Embryonic facial prominence (tissue), 1 donor: Measurements from ENCODE around the gene GRB7.

Experiments
- DNase-seq: peaks from one replicate; pipeline ENCODE4 v3.0.0-alpha.2; 2016; ENCODE audit errors: extremely low spot score

Gene GRB7

DNA sequence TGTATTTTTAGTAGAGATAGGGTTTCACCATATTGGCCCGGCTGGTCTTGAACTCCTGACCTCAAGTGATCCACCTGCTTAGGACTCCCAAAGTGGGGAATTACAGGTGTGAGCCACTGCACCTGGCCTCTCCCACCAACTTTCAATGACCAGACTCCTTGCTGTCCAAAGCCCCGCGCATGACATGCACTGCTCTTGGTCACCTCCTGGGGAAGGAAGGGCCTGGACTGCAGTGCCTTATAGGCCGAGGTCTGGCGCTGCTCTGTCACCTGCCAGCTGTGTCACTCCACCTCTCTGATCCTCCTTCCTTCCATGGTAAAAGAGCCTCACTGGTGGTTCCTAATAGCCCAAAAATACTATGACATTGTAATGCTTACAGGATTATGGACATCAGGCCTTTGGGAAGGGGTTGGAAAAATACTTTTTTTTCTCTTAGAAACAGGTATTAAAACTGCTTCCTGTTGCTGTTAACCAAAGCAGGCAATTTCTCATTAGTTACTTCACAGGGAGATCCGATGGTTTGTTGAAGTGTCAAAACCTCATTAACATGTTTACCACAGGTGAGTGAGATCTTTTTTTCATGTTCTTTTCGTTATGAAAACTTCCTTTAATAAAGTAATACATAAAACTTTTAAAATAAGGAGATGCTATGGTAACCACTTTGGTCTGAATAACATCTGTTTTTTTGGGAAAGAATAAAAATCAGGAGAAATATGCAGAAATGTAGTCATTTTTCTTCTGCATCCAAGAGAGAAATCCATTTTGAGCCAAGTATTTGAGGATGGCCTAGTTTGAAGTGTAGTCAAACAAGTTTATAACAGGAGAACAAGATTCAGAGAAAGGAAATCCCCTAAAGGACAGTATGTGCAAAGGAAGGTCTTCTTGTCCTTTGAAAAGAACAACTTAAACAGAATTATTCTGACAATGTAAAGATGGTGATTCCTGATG lies 35.5 kb downstream of the GRB7 start:
- DNase-seq, result no peak

GRCh38 chr17:39774047-39774446 lies 36.3 kb downstream of the GRB7 start:
- no peak for DNase-seq

- DNase-seq, result no peak
These were observed 37.3 kb downstream of the GRB7 start for GRCh38 chr17:39775031-39775430.

- DNase-seq, result no peak
These were observed 38.5 kb downstream of the GRB7 start for GRCh38 chr17:39776252-39776651.

DNA sequence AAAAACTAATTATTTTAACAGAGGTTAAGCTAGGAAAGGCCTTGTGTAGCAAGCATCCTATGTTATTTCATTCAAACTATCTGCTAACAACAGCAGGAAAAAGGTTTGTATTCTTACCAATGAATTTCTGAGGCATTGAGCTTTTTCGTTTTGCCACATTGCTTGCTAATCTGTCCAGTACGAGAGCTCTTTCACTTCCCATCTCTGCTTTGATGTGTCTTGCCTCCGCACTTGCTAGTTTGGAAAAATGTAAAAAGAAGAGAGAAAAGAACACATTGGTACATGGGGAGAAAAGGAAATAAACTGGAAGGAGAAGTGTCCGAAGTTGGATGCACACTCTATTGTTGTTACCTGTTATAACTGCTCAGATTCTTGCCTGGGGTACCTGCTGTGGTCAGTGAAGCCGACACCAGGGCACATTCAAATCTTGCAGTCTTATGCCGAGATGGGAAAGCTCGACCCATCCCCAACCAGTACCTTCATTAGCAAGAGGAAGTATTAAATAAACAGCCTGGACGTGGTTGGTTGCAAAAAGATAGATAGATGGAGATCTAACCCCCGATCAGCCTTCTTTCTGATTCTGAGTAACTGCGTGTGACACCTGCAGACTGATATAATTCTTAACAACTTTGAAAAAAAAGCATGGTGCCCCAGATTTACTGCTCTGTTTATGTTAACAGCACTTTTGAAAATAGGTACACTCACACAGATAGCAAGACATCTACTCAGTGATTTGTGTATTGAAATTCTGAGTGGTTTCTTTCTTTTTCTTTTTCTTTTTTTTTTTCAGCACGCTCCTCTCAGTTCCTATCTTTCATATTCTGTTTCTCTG lies 40.0 kb downstream of the GRB7 start:
- no peak for DNase-seq

GRCh38 chr17:39781031-39781860 lies 43.5 kb downstream of the GRB7 start:
- DNase-seq, result no peak

DNA sequence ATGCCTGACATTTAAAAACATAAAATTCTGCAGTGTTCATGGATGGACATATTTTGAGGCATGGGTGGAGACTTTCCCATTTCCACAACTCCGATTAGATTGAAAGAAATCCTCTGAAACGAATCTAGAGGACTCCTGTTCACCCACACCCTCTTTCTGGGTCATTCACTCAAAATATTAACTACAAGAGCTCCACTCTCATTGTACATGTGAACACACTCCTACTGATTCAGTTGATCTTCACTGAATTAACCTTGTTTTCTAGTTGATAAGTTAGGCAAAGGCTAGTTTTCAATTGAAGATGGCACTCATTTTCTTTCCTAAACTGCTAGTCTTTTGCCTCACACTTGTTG lies 44.1 kb downstream of the GRB7 start:
- no peak for DNase-seq

GRCh38 chr17:39782481-39782880 lies 44.7 kb downstream of the GRB7 start:
- DNase-seq, result no peak

GRCh38 chr17:39782980-39783379 lies 45.2 kb downstream of the GRB7 start:
- no peak for DNase-seq

DNA sequence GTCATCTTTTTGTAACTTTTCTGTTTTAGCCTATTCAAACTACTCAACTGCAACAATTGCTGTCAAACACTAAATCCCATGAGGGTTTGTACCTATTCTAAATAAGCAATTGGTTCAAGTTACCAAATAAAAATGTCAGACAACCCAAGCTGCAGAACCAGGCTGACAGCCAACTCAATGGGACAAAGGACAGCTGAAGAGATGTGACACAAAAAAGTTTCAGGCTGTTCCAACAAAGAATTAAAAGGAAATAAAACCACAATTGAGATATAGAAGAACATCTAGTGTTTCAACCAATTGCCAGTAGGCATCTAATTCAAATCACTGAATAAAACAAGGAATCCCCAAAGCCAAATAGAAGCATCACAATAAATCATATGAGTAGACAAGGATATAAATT lies 49.3 kb downstream of the GRB7 start:
- no peak for DNase-seq

DNA sequence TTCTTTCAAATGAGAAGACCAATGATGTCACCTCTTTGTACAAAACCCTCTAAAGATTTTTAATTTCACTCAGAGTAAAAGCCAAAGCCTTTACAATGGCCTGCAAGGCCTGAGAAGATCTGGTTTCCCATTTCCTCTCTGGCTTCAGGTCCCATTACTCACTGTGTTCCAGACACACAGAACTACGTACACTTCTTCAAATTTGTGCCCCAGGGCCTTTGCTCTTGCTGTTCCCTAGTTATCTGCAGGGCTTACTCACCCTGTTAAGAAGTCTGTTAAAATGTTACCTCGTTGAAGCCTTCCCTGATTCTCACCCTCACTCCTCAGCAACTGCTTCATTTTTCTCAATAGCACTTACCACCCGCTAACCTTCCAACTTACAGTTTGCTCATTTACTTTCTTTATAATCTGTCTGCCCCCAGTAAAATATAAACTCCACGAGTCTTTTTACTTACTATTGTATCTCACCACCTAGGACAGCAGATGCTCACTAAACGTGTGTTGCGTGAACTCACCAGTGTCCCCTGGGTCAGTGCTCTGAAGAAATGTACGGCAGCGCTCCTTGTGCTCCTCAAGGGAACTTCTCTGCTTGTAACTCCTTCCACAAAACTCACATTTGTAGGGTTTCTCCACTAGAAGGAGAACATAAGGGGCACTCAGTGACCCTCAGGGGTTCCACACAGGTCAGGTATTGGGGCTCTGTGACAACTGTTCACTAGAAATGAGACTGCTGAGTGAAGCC lies 50.2 kb downstream of the GRB7 start:
- DNase-seq, result no peak

DNA sequence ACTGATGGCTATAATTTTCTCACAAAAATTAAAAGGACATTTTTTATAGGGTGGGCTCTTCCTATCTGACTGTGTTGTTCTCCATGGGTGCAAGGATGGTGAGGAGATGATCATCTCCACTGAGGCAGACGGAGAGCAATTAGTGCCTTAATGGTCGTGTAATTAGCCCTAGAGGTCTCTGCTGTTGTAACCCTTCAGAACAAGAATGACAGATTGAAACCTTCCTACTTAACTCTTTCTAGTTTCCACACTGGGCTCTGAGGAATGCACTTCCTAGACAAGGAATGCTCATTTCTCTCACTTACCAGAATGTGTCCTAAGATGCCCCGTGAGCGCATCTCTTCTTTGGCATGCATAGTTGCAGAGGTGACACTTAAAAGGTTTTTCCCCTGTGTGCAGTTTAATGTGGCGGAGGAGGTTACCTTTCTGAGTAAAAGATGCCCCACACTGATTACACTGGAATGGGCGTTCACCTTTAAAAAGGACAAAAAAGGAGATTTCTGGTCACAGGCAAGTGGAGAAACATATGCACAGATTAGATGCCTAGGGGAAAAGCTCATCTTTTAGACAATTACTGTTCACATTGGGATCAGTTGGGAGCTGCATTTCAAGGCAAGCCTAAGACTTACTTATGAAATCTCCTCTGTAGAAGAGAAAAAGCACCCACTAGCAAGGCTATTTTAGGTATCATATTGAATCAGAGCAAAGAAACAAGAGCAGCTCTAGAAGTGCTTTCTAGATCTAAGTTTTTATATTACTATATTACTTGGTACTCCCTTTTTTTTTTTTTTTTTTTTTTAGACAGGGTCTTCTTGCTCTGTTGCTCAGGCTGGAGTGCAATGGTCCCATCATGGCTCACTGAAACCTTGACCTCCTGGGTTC lies 53.6 kb downstream of the GRB7 start:
- DNase-seq, result no peak

GRCh38 chr17:39792526-39793221 lies 54.9 kb downstream of the GRB7 start:
- no peak for DNase-seq

DNA sequence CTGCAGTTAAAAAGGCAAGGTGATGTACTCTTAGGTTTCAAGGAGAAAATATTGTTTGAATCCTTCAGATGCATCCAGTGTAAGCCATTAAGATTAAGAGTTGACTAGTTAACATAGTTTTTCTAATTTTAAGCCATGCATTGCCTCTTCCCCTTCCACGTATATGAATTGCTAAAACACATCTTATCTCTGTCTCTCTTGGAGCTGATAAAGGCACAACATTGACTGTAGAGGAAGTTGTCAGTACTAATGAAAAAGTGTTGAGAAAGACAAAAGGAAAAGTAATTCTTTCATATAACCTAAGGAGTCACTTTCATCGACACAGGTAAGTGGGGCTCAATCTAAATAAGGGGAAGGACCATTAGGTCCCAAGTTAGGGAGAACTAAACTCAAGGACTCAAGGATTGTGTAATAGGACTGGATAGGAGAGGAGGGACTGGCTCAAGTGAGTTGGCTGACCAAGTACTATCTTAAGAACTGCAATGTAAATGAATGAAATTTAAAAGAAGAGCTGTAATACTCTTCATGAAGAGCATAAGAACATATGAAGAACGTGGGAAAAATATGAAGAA lies 55.6 kb downstream of the GRB7 start:
- no peak for DNase-seq

GRCh38 chr17:39794249-39794970 lies 56.7 kb downstream of the GRB7 start:
- DNase-seq, result no peak
